ENCODE data around the gene SUPT3H.
"Not testable (repeated sequence)": the region's sequence is repeated elsewhere in the genome, so short reads cannot be mapped to it uniquely, and the experiment has no call there.

SUPT3H gene

DNA sequence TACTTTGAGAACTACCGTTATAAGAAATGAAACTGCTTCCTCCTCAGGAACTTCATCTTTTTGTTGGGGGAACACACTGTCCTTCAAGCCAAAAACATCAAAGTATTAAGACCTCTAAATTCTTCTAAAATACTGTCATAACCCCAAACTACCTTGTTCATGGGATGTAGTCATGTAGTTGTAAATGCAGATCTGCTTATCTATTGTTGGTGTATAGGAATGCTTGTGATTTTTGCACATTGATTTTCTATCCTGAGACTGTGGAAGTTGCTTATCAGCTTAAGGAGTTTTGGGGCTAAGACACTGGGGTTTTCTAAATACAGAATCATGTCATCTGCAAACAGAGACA, 332.5 kb downstream of the SUPT3H start:
- no peak for DNase-seq

DNA sequence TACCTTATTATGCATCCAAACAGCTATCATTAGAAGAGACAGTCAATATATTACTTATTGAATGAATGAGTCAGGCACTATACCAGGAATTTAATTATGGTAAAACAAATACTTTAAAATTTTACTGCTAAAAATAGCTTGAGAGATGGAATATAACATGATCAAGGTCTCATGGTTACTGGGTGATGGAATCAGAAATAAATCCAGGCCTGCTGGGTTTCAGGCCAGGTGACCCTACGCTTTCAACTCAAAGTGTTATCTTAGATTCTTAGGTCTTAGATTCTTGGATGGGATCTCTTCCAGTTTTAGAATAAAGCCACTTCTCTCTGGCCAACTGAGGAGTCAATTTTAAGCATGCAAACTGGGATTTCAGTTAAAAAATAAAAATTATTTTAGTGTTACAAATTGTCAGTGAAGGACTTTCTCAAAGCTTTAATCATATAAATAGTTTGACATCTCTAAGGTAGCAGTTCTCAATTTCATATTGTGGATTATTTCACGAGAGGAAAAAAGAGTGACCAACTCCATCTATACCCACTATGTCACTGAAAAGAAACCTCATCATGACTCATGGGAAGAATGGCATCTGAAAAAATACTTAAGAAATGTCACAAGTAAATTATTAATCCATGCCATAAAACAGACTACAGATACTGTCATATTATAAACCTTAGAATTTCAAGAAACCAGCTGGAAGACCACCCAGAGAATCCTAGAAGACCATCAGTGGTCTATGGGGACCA, 333.1 kb downstream of the SUPT3H start:
- DNase-seq: no peak

DNA sequence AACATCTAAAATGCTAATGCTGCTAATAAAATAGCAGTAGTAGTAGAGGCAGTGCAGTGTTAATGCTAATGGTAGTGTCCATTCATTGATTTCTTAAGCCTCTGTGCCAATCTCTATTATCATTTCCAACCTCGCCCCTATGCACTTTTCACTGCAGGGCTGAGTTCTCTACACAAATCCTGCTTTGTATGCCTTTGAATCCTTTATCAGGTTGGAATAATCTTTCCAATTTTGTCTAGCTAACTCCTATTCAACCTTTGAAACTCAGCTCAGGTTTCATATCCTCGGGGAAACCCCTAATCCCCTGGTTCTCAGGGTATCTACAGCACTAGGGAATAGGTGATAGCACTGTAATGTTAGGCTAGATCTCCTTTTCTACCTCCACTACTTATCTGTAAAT, 333.6 kb downstream of the SUPT3H start:
- DNase-seq: no peak

- DNase-seq: not testable (repeated sequence)
Measured at GRCh38 chr6:45042673-45043072, 335.1 kb downstream of the SUPT3H start.

GRCh38 chr6:45038226-45038625, 339.5 kb downstream of the SUPT3H start:
- DNase-seq: no peak

GRCh38 chr6:45036103-45036502, 341.6 kb downstream of the SUPT3H start:
- DNase-seq: no peak

DNA sequence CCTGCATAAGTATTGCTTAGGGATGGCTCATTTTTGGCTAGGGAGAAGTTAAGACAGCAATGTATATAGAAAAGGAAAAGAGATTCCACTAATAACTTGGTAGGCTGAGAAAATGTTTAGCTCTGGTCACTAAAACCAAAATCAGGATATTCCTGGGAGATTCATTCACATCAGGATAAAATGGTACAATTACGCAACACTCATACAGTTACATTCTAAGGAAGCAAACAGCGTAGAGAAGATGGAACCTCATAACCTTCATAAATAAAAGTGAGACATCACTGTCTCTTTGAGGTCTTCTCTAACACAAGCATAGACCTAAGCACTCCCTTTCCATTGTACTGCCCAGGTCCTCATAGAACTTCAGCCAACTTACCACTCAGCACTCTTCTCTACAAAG, 345.3 kb downstream of the SUPT3H start:
- DNase-seq: no peak

DNA sequence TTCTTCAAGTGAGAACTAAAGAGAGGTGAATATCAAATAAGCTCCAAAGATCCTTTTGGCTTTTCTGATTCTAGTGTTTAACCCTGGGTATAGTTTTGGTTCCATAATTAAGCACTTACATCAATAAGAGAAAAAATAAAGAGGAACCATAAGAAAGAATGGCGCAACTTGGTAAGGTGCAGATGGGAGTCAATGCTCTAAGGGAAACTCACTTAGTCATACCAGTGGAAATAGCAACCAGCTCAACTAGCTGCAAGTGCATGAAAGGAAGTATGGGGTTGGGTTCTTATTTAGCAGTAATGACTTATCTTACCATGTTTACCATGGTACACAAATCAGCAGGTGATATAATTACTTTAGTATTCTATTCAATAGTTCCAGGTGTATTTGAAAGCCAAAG, 346.1 kb downstream of the SUPT3H start:
- no peak for DNase-seq

DNA sequence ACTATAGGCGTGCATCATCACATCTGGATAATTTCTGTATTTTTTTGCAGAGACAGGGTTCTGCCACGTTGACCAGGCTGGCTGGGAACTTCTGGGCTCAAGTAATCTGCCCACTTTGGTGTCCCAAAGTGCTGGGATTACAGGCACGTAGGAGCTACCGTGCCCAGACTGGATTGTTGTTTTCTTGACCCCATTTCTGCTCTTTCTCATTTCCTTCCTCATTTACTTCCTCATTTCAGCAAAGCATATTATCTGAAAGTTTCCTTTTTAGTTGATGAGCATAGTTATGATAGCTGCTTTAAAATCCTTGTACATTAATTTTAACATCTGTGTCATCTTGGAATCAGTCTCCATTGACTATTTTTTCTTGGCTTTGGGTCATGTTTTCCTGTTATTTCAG, 350.6 kb downstream of the SUPT3H start:
- DNase-seq: no peak

DNA sequence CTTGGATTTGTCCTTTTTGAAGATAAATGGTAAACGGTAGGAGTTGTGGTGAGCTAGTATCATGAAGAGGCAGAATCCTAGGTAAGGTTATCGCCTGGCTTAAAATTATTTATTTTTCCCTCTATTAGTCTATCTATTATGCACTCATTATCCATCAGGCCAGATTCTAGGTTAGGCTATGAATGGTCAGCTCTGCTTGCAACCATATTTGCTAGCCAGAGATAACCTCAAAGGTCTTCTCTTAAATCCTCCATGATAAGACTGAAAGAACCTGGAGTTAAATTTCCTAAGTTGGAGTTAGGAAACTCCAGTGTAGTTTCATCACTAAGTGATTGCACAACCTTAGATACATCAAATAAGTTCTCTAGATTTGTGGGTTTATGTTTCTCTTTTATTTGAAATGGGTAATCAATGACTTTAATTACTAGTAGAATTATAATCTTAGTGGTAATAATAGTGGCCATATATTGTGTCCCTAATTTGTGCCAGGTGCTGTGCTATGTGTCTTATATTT, 351.7 kb downstream of the SUPT3H start:
- no peak for DNase-seq

DNA sequence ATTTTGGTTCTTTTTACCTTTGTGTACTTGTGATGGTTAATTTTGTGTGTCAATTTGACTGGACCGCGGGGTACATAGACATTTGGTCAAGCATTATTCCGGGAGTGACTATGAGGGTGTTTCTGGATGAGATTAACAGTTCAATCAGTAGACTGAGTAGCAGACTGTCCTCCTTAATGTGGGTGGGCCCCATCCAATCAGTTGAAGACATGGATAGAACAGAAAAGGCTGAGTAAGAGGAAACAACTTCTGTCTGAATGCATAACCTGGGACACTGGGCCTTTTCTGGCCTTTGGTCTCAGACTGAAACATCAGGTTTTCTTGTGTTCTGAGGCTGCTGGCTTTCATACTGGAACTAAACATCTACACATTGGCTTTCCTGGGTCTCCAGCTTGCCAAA, 353.1 kb downstream of the SUPT3H start:
- no peak for DNase-seq

GRCh38 chr6:45021676-45022075, 356.1 kb downstream of the SUPT3H start:
- no peak for DNase-seq

DNA sequence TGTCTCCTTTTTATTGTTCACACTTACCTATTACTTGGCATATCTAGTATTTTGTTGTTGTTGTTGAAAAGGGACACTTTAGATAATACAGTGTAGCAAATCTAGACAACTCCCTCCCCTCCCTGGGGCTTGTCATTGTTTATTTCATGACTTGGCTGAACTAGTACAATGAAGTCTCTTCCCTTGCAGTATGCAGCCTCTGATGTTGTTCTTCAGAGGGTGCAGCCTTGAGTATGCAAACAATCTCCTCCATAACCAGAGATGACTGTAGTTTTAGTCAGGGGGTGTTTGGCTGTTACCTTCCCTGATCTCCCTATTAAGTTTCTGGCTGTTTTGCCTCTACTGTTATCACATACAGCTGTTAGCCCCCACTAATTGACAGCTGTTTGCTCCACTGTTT, 365.0 kb downstream of the SUPT3H start:
- no peak for DNase-seq

- DNase-seq: no peak
Measured at GRCh38 chr6:45009576-45009975, 368.2 kb downstream of the SUPT3H start.

GRCh38 chr6:45006893-45007292, 370.8 kb downstream of the SUPT3H start:
- no peak for DNase-seq

- DNase-seq: no peak
Measured at GRCh38 chr6:45003961-45004360, 373.8 kb downstream of the SUPT3H start.

DNA sequence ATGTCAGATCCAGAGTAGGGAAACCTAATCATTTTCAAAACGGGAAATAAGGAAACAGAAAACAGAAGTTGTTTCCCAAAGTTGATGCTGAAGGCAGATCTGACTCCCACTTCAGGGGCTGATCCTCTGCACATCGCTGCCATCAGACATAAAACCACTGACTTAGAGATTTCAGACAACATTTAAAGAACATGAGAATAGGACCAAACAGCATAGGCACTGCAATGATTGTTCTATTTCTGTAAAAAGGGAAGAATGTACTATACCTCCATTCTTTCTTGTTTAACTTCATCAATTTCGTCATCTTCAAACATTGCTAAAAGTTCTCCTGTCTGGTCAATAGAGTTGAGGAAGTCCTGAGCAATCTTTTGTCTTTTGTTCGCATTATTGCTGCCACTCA, 374.3 kb downstream of the SUPT3H start:
- no peak for DNase-seq

- no peak for DNase-seq
Measured at GRCh38 chr6:45002390-45003105, 375.2 kb downstream of the SUPT3H start.

DNA sequence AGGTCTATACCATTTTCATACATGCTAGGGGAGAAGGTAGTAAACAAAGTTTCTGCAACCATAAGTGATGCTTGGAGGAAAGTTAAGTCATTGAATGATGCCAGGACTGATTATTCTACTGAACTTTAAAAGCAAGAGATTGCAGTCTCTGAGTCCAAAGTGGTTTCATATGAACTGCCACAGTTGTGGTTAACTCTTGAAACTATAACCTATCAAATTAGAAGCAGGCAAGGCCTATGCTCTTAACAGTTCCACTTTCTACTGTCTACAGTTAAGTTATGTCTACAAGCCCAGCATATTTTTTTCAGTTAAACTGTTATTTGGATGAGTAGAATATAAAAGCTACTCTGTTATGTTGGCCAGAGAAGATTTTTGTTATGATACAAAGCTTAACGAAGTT, 376.1 kb downstream of the SUPT3H start:
- no peak for DNase-seq

DNA sequence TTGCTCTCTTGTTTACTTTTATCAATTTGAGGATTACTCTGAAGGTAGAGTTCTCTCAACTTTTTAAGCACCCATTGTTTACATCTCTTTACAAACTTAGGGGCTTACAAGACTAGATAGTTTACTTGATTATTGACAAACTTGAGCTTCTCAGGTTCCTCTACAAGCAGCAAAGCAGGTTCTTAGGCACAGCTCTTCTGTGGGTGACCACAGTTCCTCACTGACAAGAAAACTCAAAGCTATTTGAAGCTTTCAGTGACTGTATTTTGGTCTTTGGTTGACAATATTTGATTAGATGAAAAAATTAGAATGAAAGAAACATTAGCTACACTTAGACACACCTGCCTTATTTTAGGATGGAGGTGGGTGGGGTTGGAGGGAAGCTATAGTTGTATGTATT, 376.9 kb downstream of the SUPT3H start:
- DNase-seq: no peak

- no peak for DNase-seq
Measured at GRCh38 chr6:44999066-44999465, 378.7 kb downstream of the SUPT3H start.

DNA sequence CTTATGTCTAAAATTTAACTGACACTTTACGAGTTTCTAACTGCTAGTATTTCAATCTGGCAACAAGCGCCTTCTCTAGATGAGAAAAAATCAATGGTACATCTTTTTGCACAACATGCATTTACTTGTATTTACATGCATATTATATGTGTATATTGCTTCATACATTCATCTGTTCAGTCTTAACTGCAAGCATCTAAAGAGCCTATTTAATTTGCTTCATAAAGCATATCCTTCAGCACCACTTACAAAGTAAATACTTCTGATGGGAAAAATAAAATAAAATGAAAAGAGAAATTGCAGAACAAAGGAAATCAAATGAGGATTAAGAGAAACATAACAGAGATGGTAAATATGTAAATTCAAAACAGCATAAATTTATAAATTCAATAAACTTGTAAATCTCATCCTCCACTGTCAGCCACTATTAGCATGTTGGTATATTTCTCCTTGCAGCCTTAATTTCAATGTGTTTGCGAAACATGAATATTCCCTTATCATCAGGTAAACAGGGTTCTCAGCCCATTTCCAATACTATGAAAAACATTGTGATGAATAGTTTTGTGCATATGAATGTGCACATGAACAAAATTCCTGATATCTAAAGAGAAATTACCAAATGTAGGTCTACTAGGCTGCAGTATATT, 382.1 kb downstream of the SUPT3H start:
- no peak for DNase-seq

- no peak for DNase-seq
Measured at GRCh38 chr6:44989391-44989790, 388.3 kb downstream of the SUPT3H start.

- no peak for DNase-seq
Measured at GRCh38 chr6:44985006-44985405, 392.7 kb downstream of the SUPT3H start.

All from activated CD4-positive, alpha-beta T cell treated with anti-CD3 and anti-CD28 coated beads for 1 hour (primary cell).